Mammary epithelial cell (primary cell): ENCODE measurements around the gene DHRS1.

Experiments
- EZH2 ChIP-seq: IDR thresholded peaks from 2 replicates; pipeline ENCODE4 v1.6.1; 2012; ENCODE audit warnings: low read length, inconsistent platforms, borderline replicate concordance
- TF ChIP-seq, protein P1 (sequence below), 2 donors: IDR thresholded peaks in 1 of 2; conservative IDR thresholded peaks in 1 of 2; 2 replicates each; pipeline ENCODE4 v1.5.1; 2011 to 2012; ENCODE audit warnings: inconsistent platforms in 2 of 2, low read length in 2 of 2, mild to moderate bottlenecking in 2 of 2, control low read depth in 1 of 2, low read depth in 1 of 2; ENCODE audit not compliant: insufficient read depth in 1 of 2; ENCODE audit errors: extremely low read depth in 1 of 2

- TF ChIP-seq, protein P1, sequence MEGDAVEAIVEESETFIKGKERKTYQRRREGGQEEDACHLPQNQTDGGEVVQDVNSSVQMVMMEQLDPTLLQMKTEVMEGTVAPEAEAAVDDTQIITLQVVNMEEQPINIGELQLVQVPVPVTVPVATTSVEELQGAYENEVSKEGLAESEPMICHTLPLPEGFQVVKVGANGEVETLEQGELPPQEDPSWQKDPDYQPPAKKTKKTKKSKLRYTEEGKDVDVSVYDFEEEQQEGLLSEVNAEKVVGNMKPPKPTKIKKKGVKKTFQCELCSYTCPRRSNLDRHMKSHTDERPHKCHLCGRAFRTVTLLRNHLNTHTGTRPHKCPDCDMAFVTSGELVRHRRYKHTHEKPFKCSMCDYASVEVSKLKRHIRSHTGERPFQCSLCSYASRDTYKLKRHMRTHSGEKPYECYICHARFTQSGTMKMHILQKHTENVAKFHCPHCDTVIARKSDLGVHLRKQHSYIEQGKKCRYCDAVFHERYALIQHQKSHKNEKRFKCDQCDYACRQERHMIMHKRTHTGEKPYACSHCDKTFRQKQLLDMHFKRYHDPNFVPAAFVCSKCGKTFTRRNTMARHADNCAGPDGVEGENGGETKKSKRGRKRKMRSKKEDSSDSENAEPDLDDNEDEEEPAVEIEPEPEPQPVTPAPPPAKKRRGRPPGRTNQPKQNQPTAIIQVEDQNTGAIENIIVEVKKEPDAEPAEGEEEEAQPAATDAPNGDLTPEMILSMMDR (conservative IDR thresholded peaks at IDR 0.05 in 1 of 2, IDR thresholded peaks at IDR 0.05 in 1 of 2; ENCODE audit: extremely low read depth in 1 of 2, insufficient read depth in 1 of 2, low read depth in 1 of 2, low read length in 2 of 2): no peak
- no peak for TF ChIP-seq EZH2
Measured at GRCh38 chr14:24286996-24287395, 12.6 kb downstream of the DHRS1 start.
